ENCODE results near the gene TSPAN7.
A peak's percentile ranks its signal among the peaks of the same experiment; 100 is the strongest.

TSPAN7 gene

DNA sequence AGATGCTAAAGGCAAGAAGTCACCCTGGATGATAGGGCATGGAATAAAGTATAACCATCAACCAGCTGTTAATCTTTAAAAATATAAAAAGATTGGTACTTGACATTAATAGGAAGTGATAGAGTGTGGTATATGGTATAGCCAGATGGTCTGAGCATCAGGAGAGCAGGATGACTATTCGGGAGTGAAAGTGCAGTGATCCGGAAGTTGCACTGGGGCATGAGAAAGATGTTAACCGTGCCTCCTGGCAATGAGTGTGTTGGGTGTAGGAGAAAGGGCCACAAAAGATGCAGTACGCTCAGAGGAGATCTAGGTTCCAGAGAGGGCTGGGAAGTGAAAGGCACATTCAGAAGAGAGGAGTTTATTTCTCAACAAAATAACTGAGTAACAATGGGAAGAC is 65.0 kb downstream of the TSPAN7 start:
- no peaks in the 10 kb centered on the region for H3K9me3 ChIP-seq (ENCODE audit: severe bottlenecking)
- no peak overlapping the region for H3K27ac ChIP-seq (ENCODE audit: poor library complexity, severe bottlenecking)
- TF ChIP-seq, protein P1, sequence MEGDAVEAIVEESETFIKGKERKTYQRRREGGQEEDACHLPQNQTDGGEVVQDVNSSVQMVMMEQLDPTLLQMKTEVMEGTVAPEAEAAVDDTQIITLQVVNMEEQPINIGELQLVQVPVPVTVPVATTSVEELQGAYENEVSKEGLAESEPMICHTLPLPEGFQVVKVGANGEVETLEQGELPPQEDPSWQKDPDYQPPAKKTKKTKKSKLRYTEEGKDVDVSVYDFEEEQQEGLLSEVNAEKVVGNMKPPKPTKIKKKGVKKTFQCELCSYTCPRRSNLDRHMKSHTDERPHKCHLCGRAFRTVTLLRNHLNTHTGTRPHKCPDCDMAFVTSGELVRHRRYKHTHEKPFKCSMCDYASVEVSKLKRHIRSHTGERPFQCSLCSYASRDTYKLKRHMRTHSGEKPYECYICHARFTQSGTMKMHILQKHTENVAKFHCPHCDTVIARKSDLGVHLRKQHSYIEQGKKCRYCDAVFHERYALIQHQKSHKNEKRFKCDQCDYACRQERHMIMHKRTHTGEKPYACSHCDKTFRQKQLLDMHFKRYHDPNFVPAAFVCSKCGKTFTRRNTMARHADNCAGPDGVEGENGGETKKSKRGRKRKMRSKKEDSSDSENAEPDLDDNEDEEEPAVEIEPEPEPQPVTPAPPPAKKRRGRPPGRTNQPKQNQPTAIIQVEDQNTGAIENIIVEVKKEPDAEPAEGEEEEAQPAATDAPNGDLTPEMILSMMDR (IDR thresholded peaks at IDR 0.05; ENCODE audit: poor library complexity, severe bottlenecking) = no peak
- H3K4me1 ChIP-seq (ENCODE audit: insufficient read depth, poor library complexity, severe bottlenecking) = no peaks in the 10 kb centered on the region
- no peaks in the 10 kb centered on the region for H3K36me3 ChIP-seq (ENCODE audit: low read depth)
- DNase-seq (ENCODE audit: low spot score) = no peak
- ATAC-seq (ENCODE audit: low read depth) = no peak
- no peaks in the 10 kb centered on the region for H3K27me3 ChIP-seq (ENCODE audit: insufficient read depth, poor library complexity, severe bottlenecking)
- no peak overlapping the region for H3K4me3 ChIP-seq (ENCODE audit: severe bottlenecking)

DNA sequence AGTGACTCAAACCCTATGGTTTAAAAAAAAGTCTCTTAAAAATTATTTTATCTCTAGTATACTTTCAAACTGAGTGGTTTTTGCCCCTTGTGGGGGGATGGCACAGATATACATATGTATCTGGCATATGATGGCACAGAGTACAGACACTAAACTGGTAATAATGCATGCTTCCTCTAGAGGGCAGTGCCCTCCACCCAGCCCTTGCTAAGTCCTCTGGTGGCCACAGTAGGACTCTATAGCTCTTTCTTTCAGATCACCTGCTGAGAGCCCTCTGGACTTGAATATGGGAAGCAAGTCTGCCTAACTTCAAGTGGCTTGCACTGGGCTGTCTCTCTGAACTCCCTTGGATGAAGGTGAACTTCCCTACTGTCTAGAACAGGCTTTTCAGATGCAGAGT is 66.3 kb downstream of the TSPAN7 start:
- Histone ChIP-seq H3K9me3 (ENCODE audit: severe bottlenecking) (no peaks in the 10 kb centered on the region), H3K27me3 (ENCODE audit: insufficient read depth, poor library complexity, severe bottlenecking) (no peaks in the 10 kb centered on the region), H3K4me1 (ENCODE audit: insufficient read depth, poor library complexity, severe bottlenecking) (no peaks in the 10 kb centered on the region), H3K27ac (ENCODE audit: poor library complexity, severe bottlenecking) (no peak overlapping the region), H3K4me3 (ENCODE audit: severe bottlenecking) (no peak overlapping the region), H3K36me3 (ENCODE audit: low read depth) (no peaks in the 10 kb centered on the region)
- ATAC-seq (ENCODE audit: low read depth) (peak; percentile 60; the same call in 1 of the 3 replicates), DNase-seq (ENCODE audit: low spot score) (no peak)
- TF ChIP-seq, protein P1 (IDR thresholded peaks at IDR 0.05; ENCODE audit: poor library complexity, severe bottlenecking) = peak; percentile 38

DNA sequence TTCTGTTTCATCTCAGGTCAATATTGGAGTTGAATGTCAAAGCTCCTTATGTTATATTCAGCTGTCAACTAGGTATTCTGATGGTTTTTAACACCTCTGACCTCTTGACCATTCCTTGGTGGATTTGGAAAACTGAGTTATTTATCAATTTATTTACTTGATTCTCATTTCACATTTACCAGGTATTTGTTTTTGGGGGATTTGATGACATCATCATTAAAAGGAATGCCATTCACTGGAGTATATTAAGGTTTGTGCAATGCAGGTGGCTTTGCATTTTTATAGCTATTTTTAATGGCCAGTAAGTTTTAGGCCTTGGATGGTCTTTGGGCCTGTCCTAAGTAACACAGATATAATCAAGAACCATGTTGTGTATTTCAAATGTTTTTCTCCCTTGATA is 67.2 kb downstream of the TSPAN7 start:
- H3K27me3 ChIP-seq (ENCODE audit: insufficient read depth, poor library complexity, severe bottlenecking) = no peaks in the 10 kb centered on the region
- no peaks in the 10 kb centered on the region for H3K4me1 ChIP-seq (ENCODE audit: insufficient read depth, poor library complexity, severe bottlenecking)
- no peak overlapping the region for H3K4me3 ChIP-seq (ENCODE audit: severe bottlenecking)
- H3K27ac ChIP-seq (ENCODE audit: poor library complexity, severe bottlenecking) = no peak overlapping the region
- ATAC-seq (ENCODE audit: low read depth) = no peak
- TF ChIP-seq, protein P1 (IDR thresholded peaks at IDR 0.05; ENCODE audit: poor library complexity, severe bottlenecking) = no peak
- no peaks in the 10 kb centered on the region for H3K36me3 ChIP-seq (ENCODE audit: low read depth)
- no peaks in the 10 kb centered on the region for H3K9me3 ChIP-seq (ENCODE audit: severe bottlenecking)
- no peak for DNase-seq (ENCODE audit: low spot score)

DNA sequence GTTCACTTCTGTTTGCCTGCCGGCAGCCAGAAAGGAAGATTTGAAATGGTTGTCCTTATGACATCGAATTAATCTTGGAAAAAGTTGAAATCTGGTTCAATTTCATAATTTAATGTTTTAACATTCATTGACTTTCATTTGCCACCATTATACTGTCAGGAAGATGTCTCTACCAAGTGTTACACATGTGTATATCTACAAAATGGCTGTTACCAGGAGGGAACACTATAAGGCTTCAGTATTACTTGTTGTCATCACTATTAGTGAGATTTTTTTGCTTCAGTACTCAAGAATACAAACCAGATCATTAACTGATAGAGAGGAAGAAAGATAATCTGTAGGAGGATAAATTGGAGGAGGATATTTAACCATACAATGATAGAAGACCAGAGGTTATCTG is 71.2 kb downstream of the TSPAN7 start:
- ATAC-seq (ENCODE audit: low read depth) (no peak), DNase-seq (ENCODE audit: low spot score) (no peak)
- Histone ChIP-seq H3K27me3 (ENCODE audit: insufficient read depth, poor library complexity, severe bottlenecking) (no peaks in the 10 kb centered on the region), H3K9me3 (ENCODE audit: severe bottlenecking) (no peaks in the 10 kb centered on the region), H3K4me3 (ENCODE audit: severe bottlenecking) (no peak overlapping the region), H3K4me1 (ENCODE audit: insufficient read depth, poor library complexity, severe bottlenecking) (no peaks in the 10 kb centered on the region), H3K27ac (ENCODE audit: poor library complexity, severe bottlenecking) (no peak overlapping the region), H3K36me3 (ENCODE audit: low read depth) (no peaks in the 10 kb centered on the region)
- TF ChIP-seq, protein P1 (IDR thresholded peaks at IDR 0.05; ENCODE audit: poor library complexity, severe bottlenecking) = no peak

DNA sequence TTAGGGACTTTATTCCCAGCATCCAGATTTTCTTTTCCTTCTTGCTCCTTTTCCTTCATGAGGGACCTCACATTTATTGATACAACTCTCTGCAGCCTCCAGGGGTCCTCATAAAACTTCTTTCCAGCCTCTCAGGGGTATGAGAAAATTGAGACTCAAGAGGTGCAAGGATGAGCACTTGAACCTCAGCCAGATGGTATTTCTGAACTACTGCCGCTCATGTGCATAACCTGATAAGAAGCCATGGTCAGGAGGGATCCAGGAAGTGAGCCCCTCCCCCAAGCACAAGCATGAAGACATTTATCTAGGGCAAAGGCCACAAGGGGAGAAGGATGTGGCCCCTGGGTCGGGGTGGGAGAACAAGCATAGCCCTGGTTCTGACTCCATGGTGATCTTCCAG is 73.3 kb downstream of the TSPAN7 start:
- Histone ChIP-seq H3K27me3 (ENCODE audit: insufficient read depth, poor library complexity, severe bottlenecking) (no peaks in the 10 kb centered on the region), H3K27ac (ENCODE audit: poor library complexity, severe bottlenecking) (no peak overlapping the region), H3K4me1 (ENCODE audit: insufficient read depth, poor library complexity, severe bottlenecking) (no peaks in the 10 kb centered on the region), H3K4me3 (ENCODE audit: severe bottlenecking) (no peak overlapping the region), H3K9me3 (ENCODE audit: severe bottlenecking) (no peaks in the 10 kb centered on the region), H3K36me3 (ENCODE audit: low read depth) (no peaks in the 10 kb centered on the region)
- TF ChIP-seq, protein P1 (IDR thresholded peaks at IDR 0.05; ENCODE audit: poor library complexity, severe bottlenecking) = no peak
- DNase-seq (ENCODE audit: low spot score) = no peak
- no peak for ATAC-seq (ENCODE audit: low read depth)

Data from RWPE2 (cell line).